GM18526 (cell line): Measurements from ENCODE around the gene RNH1.

Experiments used
- POLR2A ChIP-seq: IDR thresholded peaks from 3 replicates; pipeline ENCODE4 v1.6.1; 2011; ENCODE audit not compliant: insufficient read length; ENCODE audit errors: extremely low read depth

RNH1 gene

GRCh38 chr11:468036-468435 is 39.0 kb downstream of the RNH1 start:
- no peak for TF ChIP-seq POLR2A

GRCh38 chr11:465896-466530 is 41.0 kb downstream of the RNH1 start:
- TF ChIP-seq POLR2A, result no peak

- TF ChIP-seq POLR2A, result no peak
Measured at GRCh38 chr11:464316-464715, 42.7 kb downstream of the RNH1 start.

GRCh38 chr11:462107-462890 is 44.7 kb downstream of the RNH1 start:
- TF ChIP-seq POLR2A, result no peak

GRCh38 chr11:461626-462025 is 45.4 kb downstream of the RNH1 start:
- no peak for TF ChIP-seq POLR2A

GRCh38 chr11:460331-461199 is 46.5 kb downstream of the RNH1 start:
- no peak for TF ChIP-seq POLR2A

- no peak for TF ChIP-seq POLR2A
Measured at GRCh38 chr11:459511-460220, 47.4 kb downstream of the RNH1 start.

- TF ChIP-seq POLR2A, result no peak
Measured at GRCh38 chr11:457111-457760, 49.8 kb downstream of the RNH1 start.

GRCh38 chr11:456533-456932 is 50.5 kb downstream of the RNH1 start:
- TF ChIP-seq POLR2A, result no peak

- no peak for TF ChIP-seq POLR2A
Measured at GRCh38 chr11:455566-456147, 51.4 kb downstream of the RNH1 start.

GRCh38 chr11:454801-455565 is 52.1 kb downstream of the RNH1 start:
- no peak for TF ChIP-seq POLR2A

GRCh38 chr11:454043-454442 is 53.0 kb downstream of the RNH1 start:
- TF ChIP-seq POLR2A, result no peak

- TF ChIP-seq POLR2A, result no peak
Measured at GRCh38 chr11:453564-453963, 53.5 kb downstream of the RNH1 start.
